Trophoblast cell (in vitro differentiated cells and primary cell): ENCODE results near the gene KCNH6.

Experiments
- DNase-seq, 2 donors: peaks; one replicate each; pipeline ENCODE4 v3.0.0-alpha.2; 2016
- H2AFZ ChIP-seq: 2 replicates; pipeline ENCODE4 v1.6.1; 2013; ENCODE audit warnings: low read length, moderate library complexity, mild to moderate bottlenecking; ENCODE audit not compliant: insufficient read depth, poor library complexity
- H2AK5ac ChIP-seq: 2 replicates; pipeline ENCODE4 v1.6.1; 2013; ENCODE audit warnings: mild to moderate bottlenecking, low read length
- H2BK120ac ChIP-seq: 2 replicates; pipeline ENCODE4 v1.6.1; 2013; ENCODE audit warnings: low read length, mild to moderate bottlenecking, moderate library complexity; ENCODE audit not compliant: insufficient read depth, poor library complexity
- H2BK12ac ChIP-seq: 2 replicates; pipeline ENCODE4 v1.6.1; 2013; ENCODE audit warnings: mild to moderate bottlenecking, low read length, moderate library complexity
- H2BK5ac ChIP-seq: 2 replicates; pipeline ENCODE4 v1.6.1; 2013; ENCODE audit warnings: low read length, low read depth, moderate library complexity, mild to moderate bottlenecking; ENCODE audit not compliant: poor library complexity
- H3K14ac ChIP-seq: 2 replicates; pipeline ENCODE4 v1.6.1; 2013; ENCODE audit warnings: mild to moderate bottlenecking, low read length
- H3K18ac ChIP-seq: 2 replicates; pipeline ENCODE4 v1.6.1; 2013; ENCODE audit warnings: mild to moderate bottlenecking, low read length
- H3K23ac ChIP-seq: 2 replicates; pipeline ENCODE4 v1.6.1; 2013; ENCODE audit warnings: low read length
- H3K27ac ChIP-seq: 2 replicates; pipeline ENCODE4 v1.5.1; 2013; ENCODE audit warnings: low read depth, mild to moderate bottlenecking, inconsistent platforms, low read length, moderate library complexity
- H3K27me3 ChIP-seq: 2 replicates; pipeline ENCODE4 v1.6.1; 2013; ENCODE audit warnings: inconsistent platforms, mild to moderate bottlenecking, low read length, moderate library complexity; ENCODE audit not compliant: insufficient read depth
- H3K36me3 ChIP-seq, 2 experiments: 1 replicate in 1 of 2; 2 replicates in 1 of 2; pipeline ENCODE4 v1.6.1; 2013; ENCODE audit warnings: low read length in 2 of 2, mild to moderate bottlenecking in 2 of 2, moderate library complexity in 1 of 2; ENCODE audit not compliant: insufficient read depth in 2 of 2, control insufficient read depth in 1 of 2
- H3K4ac ChIP-seq: 2 replicates; pipeline ENCODE4 v1.6.1; 2013; ENCODE audit warnings: low read depth, mild to moderate bottlenecking, low read length, moderate library complexity
- H3K4me1 ChIP-seq, 2 experiments: 1 replicate in 1 of 2; 2 replicates in 1 of 2; pipeline ENCODE4 v1.6.1; 2013; ENCODE audit warnings: low read length in 2 of 2, mild to moderate bottlenecking in 2 of 2, moderate library complexity in 1 of 2; ENCODE audit not compliant: insufficient read depth in 2 of 2, control insufficient read depth in 1 of 2
- H3K4me2 ChIP-seq: 2 replicates; pipeline ENCODE4 v1.6.1; 2013; ENCODE audit warnings: inconsistent platforms, mild to moderate bottlenecking, low read length, moderate library complexity
- H3K4me3 ChIP-seq: 2 replicates; pipeline ENCODE4 v1.5.1; 2013; ENCODE audit warnings: mild to moderate bottlenecking, low read depth, low read length, inconsistent platforms
- H3K79me1 ChIP-seq: one replicate; pipeline ENCODE4 v1.6.1; 2013; ENCODE audit warnings: low read length
- H3K79me2 ChIP-seq: 2 replicates; pipeline ENCODE4 v1.6.1; 2013; ENCODE audit warnings: low read length, mild to moderate bottlenecking; ENCODE audit not compliant: control insufficient read depth, insufficient read depth, poor library complexity
- H3K9ac ChIP-seq: 2 replicates; pipeline ENCODE4 v1.6.1; 2013; ENCODE audit warnings: mild to moderate bottlenecking, low read length
- H3K9me3 ChIP-seq: 2 replicates; pipeline ENCODE4 v1.6.1; 2013; ENCODE audit warnings: low read depth, mild to moderate bottlenecking, control low read depth, inconsistent platforms, low read length; ENCODE audit not compliant: insufficient read depth
- H4K12ac ChIP-seq: 2 replicates; pipeline ENCODE4 v1.6.1; 2013; ENCODE audit warnings: low read depth, mild to moderate bottlenecking, low read length, moderate library complexity
- H4K8ac ChIP-seq: 2 replicates; pipeline ENCODE4 v1.6.1; 2013; ENCODE audit warnings: low read depth, mild to moderate bottlenecking, low read length, moderate library complexity
- H4K91ac ChIP-seq: one replicate; pipeline ENCODE4 v1.6.1; 2013; ENCODE audit warnings: low read depth, mild to moderate bottlenecking, low read length, moderate library complexity
- WGBS: extraction: QIAGEN DNeasy Blood & Tissue Kit; methylation state at CpG from one replicate; pipeline ENCODE4 v1.1.7; 2013; ENCODE audit warnings: missing lambda C conversion rate; ENCODE audit not compliant: insufficient read length, insufficient coverage; ENCODE audit errors: extremely low coverage; 5-methylcytosine and 5-hydroxymethylcytosine counted together

Gene KCNH6

DNA sequence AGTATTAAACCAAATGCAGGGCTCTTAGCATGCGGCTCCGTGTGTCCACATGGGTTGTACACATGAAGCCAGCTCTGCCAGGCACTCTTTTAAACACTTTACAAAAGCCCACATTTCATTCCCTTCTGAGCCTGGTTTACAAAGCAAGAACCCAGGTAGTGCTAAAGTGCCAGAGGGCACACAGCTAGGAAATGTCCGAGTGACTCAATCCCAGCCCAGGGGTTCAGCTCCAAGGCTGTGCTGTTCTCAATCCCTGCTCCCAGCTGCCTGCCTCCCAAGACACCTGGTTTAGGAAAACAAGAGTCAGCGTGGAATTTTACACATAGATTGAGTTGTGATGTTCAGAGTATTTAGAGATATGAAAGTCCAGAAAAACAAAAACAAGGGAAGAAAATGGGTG, 13.8 kb downstream of the KCNH6 start:
- H2AK5ac ChIP-seq, result no peak overlapping the region
- no peak overlapping the region for H2BK120ac ChIP-seq
- H3K4ac ChIP-seq, result no peak overlapping the region
- peaks cover 2% of the 10 kb centered on the region for H3K9me3 ChIP-seq
- H3K27me3 ChIP-seq, result no peaks in the 10 kb centered on the region
- no peak overlapping the region for H3K18ac ChIP-seq
- no peak overlapping the region for H3K9ac ChIP-seq
- no peak overlapping the region for H2BK5ac ChIP-seq
- H2BK12ac ChIP-seq, result no peak overlapping the region
- no peaks in the 10 kb centered on the region for H3K79me1 ChIP-seq
- peak in 1 of 2 donors; percentile 11 for DNase-seq
- H3K4me1 ChIP-seq, result no peaks in the 10 kb centered on the region
- H3K23ac ChIP-seq, result no peak overlapping the region
- no peaks in the 10 kb centered on the region for H3K36me3 ChIP-seq
- H4K12ac ChIP-seq, result no peak overlapping the region
- no peak overlapping the region for H3K27ac ChIP-seq
- no peak overlapping the region for H3K4me2 ChIP-seq
- no peak overlapping the region for H4K91ac ChIP-seq
- no peak overlapping the region for H2AFZ ChIP-seq
- no peak overlapping the region for H3K14ac ChIP-seq
- H3K4me3 ChIP-seq, result no peak overlapping the region
- no CpG with 5 or more reads among the region's 4 CpGs for WGBS
- no peaks in the 10 kb centered on the region for H3K79me2 ChIP-seq
- no peak overlapping the region for H4K8ac ChIP-seq

DNA sequence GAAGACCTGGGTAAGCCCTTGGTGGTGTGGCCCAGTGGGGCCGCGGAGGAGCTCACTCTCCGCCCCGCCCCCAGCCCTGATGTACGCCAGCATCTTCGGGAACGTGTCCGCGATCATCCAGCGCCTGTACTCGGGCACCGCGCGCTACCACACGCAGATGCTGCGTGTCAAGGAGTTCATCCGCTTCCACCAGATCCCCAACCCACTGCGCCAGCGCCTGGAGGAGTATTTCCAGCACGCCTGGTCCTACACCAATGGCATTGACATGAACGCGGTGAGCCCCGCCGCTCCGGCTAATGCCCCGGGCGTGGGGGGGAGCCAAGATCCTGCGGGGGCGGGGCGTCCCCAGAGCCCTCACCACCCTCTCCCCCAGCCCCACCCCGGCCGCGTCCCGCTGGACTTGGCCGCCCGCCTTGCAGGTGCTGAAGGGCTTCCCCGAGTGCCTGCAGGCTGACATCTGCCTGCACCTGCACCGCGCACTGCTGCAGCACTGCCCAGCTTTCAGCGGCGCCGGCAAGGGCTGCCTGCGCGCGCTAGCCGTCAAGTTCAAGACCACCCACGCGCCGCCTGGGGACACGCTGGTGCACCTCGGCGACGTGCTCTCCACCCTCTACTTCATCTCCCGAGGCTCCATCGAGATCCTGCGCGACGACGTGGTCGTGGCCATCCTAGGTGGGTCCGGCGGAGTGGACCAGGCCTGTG, 15.0 kb downstream of the KCNH6 start:
- H2AK5ac ChIP-seq, result no peak overlapping the region
- H2BK120ac ChIP-seq, result no peak overlapping the region
- no peak overlapping the region for H3K23ac ChIP-seq
- H3K14ac ChIP-seq, result no peak overlapping the region
- no peak overlapping the region for H2AFZ ChIP-seq
- H4K91ac ChIP-seq, result no peak overlapping the region
- H3K27ac ChIP-seq, result no peak overlapping the region
- H3K79me2 ChIP-seq, result no peaks in the 10 kb centered on the region
- no peak overlapping the region for H4K12ac ChIP-seq
- no peak overlapping the region for H3K4ac ChIP-seq
- peaks cover 2% of the 10 kb centered on the region for H3K9me3 ChIP-seq
- no peak overlapping the region for H2BK5ac ChIP-seq
- H3K4me2 ChIP-seq, result no peak overlapping the region
- no peak overlapping the region for H3K18ac ChIP-seq
- no peaks in the 10 kb centered on the region for H3K36me3 ChIP-seq
- WGBS, result no CpG with 5 or more reads among the region's 62 CpGs
- no peaks in the 10 kb centered on the region for H3K4me1 ChIP-seq
- H3K4me3 ChIP-seq, result no peak overlapping the region
- H3K9ac ChIP-seq, result no peak overlapping the region
- no peak for DNase-seq
- H3K27me3 ChIP-seq, result no peaks in the 10 kb centered on the region
- no peak overlapping the region for H4K8ac ChIP-seq
- no peak overlapping the region for H2BK12ac ChIP-seq
- no peaks in the 10 kb centered on the region for H3K79me1 ChIP-seq

DNA sequence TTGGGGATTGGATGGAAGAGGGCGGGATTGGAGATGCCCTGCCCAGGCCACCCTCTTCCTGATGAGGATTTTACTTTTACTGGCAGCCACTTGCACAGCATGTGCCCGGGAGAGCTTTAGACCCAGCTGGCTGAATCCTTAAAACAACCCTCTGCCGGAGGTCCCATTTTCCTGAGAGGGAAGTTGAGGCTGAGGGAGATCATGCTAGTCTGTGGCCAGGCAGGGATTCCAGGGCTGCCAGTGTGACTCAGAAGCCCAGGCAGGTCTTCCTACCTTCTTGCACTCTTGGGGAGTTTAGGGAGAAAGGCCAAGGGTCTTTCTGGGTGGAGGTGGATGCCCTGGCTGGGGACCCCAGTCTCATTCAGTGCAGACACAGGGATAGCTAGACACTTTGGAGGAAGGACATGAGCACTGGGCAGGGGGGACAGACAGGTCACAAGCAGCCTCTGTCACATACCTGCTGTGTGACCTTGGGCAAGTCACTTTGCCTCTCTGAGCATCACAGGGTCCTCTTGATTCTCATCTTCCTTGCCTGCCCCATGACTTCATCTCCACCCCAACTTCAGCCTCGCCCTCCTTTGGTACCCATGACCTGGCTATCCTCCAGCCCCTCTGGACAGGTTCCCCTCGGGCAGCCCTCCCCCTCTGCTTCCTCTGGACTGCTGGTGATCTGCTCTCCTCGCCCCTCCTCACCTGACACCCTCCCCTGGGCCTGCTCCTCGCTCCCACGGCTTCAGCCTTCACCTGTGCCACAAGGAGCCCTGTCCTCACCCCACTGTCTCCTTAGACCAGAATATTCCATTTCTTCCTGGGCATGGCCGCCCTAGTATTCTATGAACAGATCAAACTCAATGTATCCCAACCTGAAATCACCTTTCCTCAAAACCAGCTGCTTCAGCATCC, 15.8 kb downstream of the KCNH6 start:
- no peak overlapping the region for H3K4me2 ChIP-seq
- H3K18ac ChIP-seq, result no peak overlapping the region
- no peak overlapping the region for H2BK12ac ChIP-seq
- no peak overlapping the region for H2BK120ac ChIP-seq
- H3K9me3 ChIP-seq, result peaks cover 2% of the 10 kb centered on the region
- peaks cover 1 to 2% of the 10 kb centered on the region in 2 experiments for H3K4me1 ChIP-seq
- H2AFZ ChIP-seq, result no peak overlapping the region
- no peaks in the 10 kb centered on the region for H3K27me3 ChIP-seq
- H3K79me2 ChIP-seq, result no peaks in the 10 kb centered on the region
- no peak overlapping the region for H3K27ac ChIP-seq
- H3K4ac ChIP-seq, result no peak overlapping the region
- H4K91ac ChIP-seq, result no peak overlapping the region
- no peak overlapping the region for H2BK5ac ChIP-seq
- H2AK5ac ChIP-seq, result no peak overlapping the region
- no peak for DNase-seq
- H3K9ac ChIP-seq, result no peak overlapping the region
- no peaks in the 10 kb centered on the region for H3K79me1 ChIP-seq
- H4K12ac ChIP-seq, result no peak overlapping the region
- no CpG with 5 or more reads among the region's 9 CpGs for WGBS
- no peaks in the 10 kb centered on the region for H3K36me3 ChIP-seq
- H3K14ac ChIP-seq, result no peak overlapping the region
- H3K23ac ChIP-seq, result no peak overlapping the region
- H3K4me3 ChIP-seq, result no peak overlapping the region
- no peak overlapping the region for H4K8ac ChIP-seq

DNA sequence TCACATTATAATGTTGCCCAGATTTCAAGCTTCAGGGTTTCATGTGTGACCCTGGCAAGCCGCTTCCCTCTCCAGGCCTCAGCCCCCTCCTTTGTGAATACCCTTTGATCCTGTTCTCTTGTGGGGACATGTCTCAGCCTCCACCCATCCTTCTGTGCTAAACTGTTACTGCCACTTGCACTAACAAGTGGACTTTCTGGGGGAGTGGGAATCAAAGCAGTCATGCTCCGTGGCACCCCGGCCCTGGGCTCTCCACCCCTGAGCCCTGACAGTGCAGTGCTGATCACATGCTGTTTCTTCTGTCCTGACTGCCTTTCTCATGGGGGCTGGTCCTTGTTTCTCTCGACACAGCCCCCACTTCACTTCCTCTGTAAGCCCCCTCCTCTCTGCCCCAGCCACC, 17.4 kb downstream of the KCNH6 start:
- no peak overlapping the region for H3K23ac ChIP-seq
- H3K18ac ChIP-seq, result no peak overlapping the region
- H2BK120ac ChIP-seq, result no peak overlapping the region
- H4K91ac ChIP-seq, result no peak overlapping the region
- no peak overlapping the region for H2AK5ac ChIP-seq
- H2BK5ac ChIP-seq, result no peak overlapping the region
- H4K8ac ChIP-seq, result no peak overlapping the region
- H3K27ac ChIP-seq, result no peak overlapping the region
- H2AFZ ChIP-seq, result no peak overlapping the region
- H3K36me3 ChIP-seq, result no peaks in the 10 kb centered on the region
- no peak overlapping the region for H3K4ac ChIP-seq
- H3K79me1 ChIP-seq, result no peaks in the 10 kb centered on the region
- H3K27me3 ChIP-seq, result no peaks in the 10 kb centered on the region
- H3K9me3 ChIP-seq, result no peaks in the 10 kb centered on the region
- no CpG with 5 or more reads among the region's 4 CpGs for WGBS
- no peak overlapping the region for H2BK12ac ChIP-seq
- DNase-seq, result no peak
- no peak overlapping the region for H3K9ac ChIP-seq
- no peak overlapping the region for H4K12ac ChIP-seq
- H3K4me3 ChIP-seq, result no peak overlapping the region
- peaks cover 5 to 12% of the 10 kb centered on the region in 2 experiments for H3K4me1 ChIP-seq
- no peaks in the 10 kb centered on the region for H3K79me2 ChIP-seq
- H3K4me2 ChIP-seq, result no peak overlapping the region
- H3K14ac ChIP-seq, result no peak overlapping the region
